AG08395 (cell line): ENCODE results near the gene KCTD8.
A peak's percentile ranks its signal among the peaks of the same experiment; 100 is the strongest.

Experiments
- DNase-seq: peaks from one replicate; pipeline ENCODE4 v3.0.0; 2012; ENCODE audit warnings: mixed read lengths, low spot score

KCTD8 gene

DNA sequence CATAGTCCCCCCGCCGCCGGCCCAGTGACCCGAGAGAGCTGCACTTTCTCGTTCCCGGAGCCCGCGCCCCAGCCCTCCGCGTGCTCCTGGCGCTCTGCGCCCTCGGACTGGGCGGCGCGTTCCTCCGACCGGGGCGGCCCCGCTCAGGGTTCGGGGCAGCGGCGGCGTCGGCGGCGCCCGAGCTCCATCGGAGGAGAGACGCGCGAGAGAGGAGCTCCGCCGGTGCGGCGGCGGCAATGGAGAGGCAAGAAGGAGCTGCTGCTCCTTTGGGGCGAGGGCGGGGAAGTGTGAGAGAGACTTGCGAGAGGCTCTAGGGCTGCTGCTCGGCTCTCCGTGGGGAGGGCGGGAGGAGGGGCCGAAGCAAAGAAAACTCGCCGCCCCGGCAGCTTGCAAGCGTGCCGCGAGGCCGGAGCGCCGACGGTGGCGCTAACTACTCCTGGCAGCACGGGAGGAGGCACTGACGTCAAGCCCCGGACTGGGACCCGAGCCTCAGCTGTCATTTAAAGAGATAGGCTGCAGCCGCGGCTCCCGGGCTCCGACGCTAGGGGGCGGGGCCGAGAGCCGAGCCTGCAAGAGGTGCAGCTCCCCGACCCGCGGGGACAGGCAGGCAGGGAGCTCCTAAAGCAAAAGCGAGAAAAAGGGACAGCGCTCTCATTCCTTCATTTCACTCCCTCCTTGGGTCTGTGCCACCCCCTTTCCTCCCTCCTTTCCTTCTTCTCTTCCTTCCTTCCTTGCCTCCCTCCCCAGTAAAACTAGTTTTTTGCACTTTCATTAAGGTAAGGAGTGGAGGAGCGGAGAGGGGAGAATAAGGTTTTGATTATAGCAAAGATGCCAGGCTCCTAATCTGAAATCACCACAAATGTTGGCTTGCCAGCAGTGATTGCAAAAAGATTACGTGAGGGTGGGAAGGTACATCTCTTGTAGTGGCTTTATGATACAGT lies at the start of gene KCTD8:
KCTD8 (minus strand) TSS at position 289 of the 941 bp plus-strand sequence.
- DNase-seq: peak; percentile 58

DNA sequence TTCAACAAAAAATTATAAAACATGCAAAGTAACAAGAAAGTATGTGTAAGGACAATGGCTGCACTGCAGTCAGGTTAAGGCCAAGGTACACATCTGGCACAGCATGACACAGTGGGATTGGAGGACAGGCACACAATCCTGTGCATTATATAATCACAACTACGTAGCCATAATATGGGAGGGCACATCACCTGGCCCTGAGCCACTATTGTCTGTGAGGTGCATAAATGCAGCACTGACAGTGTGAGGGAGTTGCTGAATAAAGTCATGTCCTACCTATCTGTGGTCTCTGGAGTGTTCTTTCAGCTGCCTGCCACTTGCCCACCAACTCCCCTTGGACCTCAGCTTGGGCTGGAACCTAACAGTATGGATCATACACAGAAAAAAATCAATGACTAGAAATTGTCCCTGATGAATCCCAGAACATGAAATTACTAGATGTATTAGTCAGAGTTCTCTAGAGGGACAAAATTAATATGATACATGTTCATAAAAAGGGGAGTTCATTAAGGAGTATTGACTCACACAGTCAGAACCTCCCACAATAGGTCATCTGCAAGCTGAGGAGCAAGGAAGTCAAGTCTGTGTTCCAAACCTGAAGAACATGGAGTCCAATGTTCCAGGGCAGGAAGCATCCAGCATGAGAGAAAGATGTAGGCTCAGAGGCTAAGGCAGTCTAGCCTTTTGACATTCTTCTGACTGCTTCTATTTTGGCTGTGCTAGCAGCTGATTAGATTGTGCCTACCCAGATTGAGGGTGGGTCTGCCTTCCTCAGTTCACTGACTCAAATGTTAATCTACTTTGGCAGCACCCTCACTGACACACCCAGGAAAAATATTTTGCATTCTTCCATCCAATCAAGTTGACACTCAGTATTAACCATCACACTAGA lies 46.4 kb upstream of the KCTD8 start:
- DNase-seq: no peak

DNA sequence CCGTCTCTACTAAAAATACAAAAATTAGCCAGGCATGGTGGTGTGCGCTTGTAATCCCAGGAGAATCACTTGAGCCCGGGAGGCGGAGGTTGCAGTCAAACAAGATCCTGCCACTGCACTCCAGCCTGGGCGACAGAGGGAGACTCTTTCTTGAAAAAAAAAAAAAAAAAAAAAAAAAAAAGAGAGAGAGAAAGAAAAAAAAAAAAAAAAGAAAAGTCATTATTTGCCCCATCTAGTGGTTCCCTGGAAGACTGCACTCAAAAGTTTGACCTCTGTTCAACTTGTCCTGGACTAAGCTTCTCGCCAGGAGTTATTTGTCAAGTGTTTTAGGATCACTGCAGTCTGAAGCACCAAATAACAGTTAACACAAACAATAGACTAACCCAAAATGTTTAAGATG lies 45.3 kb upstream of the KCTD8 start:
- DNase-seq: no peak

DNA sequence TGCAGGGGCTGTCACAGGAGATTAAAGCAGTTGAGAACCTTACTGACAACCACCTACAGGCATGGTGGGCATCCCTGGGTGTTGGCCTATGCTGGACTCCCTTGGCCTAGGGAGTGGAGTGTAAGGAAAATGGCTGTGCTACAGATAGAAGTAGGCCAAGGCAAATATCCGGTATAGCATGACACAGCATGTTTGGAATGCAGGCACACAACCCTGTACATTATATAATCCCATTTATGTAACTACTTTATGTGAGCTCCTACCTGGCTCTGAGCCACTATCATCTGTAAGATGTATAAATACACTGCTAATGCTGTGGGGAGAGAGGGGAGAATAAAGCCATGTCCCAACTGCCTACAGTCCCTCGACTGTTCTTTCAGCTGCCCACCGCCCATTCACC lies 38.7 kb upstream of the KCTD8 start:
- DNase-seq: no peak

DNA sequence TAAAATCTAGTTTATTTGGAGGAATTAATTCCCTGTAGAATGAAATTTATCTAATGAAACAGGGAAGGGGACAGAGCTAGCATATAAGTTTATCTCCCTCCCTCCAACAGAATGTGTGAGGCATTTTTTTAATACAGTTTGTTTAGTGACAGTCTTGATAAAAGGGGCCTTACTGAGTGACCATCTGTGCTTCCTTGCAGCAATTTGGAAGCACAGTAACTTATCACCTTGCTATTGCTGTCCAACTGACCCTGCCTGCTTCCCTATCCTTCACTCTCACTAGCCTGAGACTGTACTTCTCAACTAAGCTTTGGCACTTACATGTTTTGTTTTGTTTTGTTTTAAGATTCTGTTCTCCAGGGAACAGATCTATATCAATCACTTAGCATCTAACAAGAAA lies 31.1 kb upstream of the KCTD8 start:
- DNase-seq: no peak

DNA sequence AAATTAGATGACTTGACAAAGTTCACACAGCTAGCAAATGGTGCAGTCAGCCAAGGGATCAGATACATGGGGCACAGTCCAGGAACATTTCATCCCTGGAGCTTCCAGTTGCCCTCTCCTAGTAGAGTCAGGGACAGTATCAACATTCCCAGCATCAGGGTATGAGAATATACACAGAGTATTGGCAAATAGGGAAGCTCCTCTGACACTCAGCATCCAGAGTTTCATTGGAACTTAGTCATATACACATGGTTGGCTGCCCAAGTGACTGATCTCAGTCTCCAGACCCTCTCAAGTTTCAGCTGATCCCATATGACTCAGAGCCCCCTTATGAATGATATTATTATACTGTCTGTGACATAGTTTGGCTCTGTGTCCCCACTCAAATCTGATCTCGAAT lies 13.7 kb upstream of the KCTD8 start:
- DNase-seq: no peak

DNA sequence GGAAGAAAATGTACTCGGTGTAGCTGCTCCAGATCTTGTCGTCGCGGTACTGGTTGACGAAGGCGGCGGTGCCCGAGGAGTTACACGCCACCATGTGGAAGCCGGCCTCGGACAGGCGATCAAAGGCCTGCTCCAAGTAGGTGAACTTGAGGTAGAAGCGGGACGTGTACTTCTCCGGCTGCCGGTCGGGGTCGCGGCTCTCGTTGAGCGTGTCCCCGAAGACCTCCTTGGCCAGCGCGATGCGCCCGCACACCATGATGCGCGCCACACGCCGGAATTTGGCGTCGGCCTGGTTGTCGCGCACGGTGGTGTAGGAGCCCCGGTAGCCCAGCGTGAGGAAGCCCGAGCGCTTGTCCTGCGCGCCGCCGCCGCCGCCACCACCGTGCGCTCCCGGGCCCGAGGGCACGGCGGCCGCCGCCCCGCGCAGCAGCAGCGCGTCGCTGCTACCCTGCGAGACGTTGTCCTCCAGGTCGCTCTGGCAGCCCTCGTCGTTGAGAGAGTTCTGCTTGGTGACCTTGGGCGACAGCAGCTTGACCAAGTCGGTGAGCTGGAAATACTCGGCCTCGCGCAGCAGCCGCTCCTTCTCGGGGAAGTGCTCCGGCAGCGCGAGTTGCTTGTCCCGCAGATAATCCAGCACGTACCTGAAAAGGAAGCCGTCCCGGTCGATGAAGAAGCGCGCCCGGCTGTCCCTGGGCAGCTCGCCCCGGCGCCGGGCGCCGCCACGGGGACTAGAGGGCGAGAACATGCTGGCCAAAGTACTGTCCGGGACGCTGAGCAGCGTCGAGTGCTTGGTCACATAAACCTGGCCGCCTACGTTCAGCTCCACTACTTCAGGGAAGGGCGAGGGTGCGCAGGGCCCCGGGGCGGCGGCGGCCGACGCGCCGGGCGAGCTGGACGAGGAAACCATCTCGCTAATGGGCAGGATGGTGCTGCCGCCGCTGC lies 775 bp downstream of the KCTD8 start:
- DNase-seq: no peak

DNA sequence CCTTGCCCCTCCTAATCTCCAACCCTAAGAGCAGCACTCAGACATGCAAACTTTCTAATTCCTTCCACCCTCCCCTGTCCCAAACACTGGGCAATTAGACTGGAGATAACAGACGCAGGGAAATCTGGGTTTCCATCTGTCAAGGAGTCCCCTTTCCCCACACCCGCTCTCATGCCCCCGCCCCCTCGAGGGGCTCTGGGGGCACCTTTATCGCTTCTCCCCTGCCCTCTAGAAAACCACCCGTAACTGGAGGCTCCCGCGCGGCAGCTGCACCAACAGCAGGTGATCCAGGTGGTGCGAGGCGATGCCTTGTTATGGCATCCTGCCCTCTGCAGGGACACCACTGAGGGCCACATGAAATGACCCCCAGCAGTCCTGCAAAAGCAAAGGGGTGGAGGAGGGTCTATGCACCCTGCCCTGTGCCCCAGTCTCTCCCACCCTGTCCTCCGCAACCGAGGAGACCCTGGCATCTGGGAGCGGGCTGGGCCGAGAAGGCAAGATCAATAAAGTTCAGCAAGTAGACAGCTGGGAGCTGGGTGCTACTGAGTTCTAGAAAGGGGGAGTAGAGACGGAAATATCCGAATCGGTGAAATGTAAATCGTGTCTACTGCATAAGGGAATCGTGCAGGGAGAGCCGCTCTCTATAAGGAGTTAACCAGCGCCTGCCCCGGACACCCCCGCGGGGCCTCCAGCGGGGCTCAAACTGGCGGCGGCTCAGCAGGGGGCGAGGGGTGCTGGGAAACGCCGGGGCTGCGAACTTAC lies 1.6 kb downstream of the KCTD8 start:
- DNase-seq: no peak

DNA sequence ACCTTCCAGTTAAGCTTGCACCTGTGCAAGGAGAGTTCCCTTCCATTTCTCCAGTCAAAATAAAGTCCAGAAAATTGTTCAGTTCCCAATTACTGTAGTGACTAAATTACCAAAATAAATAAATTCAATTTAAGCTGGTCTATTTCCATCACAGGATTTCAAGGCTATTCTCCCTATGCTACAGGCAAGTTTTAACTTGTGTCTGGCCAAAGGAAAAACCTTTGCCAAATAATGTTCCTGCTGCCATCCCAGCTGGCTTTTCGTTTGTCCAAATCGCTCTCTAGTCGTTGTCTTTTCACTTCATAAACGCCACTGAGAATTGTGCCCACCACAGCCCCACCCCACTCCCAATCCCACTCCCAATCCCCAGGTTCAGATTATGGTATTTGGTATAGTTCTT lies 2.4 kb downstream of the KCTD8 start:
- DNase-seq: no peak

DNA sequence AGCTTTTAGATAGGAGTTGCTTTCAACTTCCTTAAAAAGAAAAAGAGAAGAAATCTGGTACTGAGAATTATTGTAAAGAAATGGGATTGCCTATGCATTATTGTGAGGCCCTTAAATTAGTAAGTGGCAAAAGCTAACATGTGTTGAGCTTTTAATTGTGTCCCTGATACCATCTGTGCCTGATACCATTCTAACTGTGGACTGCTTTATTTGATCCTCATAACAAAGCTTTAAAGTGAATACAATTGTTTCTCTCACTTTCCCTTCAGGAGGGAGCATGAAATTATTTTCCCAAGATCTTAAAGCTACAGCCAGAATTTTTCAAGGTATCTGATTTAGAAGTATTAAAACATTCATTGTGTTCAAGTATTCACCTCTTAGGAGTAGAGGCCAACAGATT lies 9.9 kb downstream of the KCTD8 start:
- DNase-seq: no peak

DNA sequence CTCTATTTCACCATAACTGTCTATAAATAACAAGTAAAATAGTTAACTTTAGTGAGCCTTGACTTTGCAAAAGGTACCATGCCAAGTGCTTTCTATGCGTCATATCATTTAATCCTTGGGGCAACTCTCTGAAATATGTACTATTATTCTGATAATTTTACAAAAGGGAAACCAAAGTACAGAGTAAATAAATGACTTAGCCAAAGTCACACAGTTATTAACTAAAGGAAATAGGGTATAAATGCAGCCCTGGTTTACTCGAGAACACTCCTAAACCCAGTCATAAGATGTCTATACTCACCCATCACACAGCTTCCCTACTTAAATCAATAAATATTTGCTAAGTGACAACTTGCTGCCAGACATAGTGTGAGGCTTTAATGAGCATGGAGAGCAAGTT lies 14.4 kb downstream of the KCTD8 start:
- DNase-seq: no peak

DNA sequence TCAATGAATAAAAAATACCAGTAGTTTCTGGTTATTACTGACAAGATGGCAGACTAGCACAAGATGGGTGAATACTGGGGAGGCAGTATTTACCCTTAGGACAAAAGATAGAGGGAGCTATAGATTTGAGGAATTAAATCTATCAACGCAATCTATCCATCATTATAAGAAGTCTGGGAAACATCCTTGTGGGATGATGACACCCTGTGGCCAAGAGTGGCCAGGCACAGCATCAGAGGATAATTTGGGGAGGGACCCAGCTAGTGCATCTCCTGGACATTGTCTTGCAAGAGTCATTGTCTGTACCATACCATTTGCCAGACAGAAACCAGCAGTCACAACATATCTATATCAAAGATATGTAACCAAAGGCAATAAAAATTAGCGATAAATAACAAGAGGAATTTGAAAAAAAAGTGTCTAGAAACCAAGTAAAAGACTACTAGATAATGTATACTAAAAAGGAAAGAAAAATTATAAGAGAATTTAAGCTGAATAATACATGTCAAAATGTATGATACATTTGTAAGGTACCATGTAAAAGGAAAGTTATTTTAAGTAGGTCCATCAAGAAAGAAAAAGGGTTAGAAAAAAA lies 22.9 kb downstream of the KCTD8 start:
- DNase-seq: no peak

DNA sequence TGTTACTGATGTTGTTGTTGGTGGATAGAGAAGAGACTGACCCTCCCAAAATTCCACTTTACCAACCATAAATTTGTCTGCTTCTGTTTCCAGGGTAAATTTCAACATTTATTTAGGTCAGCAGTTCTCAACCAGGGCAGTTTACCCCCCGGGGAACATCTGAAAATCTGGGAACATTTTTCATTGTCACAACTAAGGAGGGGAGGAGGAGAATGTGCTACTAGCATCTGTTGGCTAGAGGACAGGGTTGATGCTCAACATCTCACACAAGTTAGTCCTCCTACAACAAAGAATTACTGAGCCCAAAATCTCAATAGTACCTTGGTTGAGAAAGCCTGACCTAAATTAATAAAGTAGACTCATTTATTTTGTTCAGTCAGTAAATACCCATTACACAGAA lies 25.7 kb downstream of the KCTD8 start:
- DNase-seq: no peak

DNA sequence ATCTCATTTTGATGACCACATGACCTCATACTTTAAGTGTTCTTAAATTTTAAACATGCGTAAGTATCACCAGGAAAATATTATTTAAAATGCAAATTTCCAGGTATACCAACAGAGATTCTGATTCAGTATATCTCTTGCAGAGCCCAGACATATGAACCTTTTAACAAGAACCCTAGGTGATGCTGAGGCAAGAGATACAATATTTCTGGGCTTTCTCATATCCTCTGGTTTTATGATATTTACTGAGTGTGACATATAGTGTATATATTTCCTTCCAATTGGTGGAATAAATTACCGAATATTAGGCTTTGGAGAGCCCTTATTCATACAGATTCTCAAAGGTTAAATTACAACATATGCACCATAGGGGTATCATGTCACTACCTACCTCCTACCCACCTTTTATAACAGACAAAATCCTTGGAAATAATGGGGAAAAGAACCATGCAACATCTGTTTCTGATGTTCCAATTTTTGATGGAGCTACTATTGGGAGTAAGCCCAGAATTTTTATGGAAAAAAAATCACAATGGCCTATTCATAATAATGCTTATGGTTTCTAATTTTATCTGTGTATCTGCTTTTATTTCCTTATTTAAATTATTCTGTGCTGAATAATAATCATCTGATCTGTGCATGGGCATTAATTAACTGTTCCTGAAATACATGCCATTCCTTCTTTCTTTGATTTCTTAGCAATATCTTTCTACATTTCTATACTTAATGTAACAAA lies 27.1 kb downstream of the KCTD8 start:
- DNase-seq: no peak

DNA sequence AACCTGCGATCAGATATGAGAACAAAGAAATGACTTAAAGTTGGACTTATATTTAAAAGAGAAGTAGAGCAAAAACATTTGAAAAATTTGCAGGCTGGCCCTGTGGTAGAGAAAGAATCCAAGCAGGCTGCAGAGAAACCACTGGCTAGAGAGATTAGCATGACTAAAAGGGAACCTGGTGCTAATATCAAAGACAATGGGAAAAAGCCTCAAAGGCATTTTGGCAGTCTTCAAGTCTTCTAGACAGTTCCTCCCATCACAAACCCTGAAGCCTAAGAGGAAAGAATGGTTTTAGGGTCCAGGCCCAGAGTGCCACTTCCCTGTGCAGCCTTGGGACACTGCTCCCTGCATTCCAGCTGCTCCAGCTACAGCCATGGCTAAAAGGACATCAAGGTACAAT lies 33.4 kb downstream of the KCTD8 start:
- no peak for DNase-seq

DNA sequence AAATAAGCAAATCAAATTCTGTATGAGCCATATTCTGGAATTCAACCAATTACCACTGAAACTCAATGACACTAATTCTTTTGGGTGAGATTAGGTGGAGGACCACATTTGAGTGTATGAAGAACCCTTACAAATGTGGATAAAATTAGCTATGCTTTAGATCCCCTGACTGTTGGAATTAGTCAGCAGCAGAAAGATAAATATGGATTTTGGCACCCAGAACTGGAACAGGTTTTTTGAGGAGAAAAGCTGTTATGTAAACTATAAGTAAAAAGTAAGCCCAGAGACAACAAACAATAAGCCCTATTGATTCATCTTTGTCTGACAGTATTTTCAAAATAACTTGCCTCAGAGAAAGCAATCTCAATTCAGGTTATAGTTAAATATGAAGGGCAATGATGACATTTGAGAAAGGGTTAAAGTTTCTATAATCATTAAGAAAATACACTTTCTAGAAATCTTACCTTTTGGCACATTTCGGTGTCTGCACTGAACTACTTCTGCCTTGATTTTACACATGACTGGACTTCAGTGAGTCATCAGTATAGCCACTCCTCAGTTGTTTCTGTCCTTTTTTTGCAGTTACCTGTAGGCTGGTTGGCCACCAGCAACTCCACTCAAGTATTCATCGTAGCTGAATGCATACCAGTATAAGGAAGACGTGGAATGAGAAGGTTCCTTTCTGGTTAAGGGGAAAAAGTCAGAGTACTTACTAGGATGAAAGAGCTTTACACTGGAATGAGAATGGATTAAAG lies 80.0 kb downstream of the KCTD8 start:
- no peak for DNase-seq

DNA sequence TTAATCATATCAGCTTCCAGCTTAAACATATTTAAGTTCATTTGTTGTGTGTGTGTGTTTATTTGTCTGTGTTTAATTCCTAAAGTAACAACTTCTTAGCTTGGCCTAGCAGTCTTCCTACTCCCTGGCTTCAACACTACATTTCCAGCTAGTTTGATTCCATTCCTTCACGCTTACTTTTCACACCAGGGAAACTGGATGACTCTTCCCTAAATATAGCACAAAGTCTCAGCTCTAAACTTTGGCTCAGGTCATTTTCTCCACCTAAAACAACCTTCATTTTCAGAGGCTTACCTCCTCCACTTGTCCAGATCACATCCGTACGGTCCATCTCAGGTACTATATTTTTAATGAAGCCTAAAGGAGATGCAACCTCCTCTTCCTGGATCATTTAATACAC lies 94.4 kb downstream of the KCTD8 start:
- DNase-seq: no peak

DNA sequence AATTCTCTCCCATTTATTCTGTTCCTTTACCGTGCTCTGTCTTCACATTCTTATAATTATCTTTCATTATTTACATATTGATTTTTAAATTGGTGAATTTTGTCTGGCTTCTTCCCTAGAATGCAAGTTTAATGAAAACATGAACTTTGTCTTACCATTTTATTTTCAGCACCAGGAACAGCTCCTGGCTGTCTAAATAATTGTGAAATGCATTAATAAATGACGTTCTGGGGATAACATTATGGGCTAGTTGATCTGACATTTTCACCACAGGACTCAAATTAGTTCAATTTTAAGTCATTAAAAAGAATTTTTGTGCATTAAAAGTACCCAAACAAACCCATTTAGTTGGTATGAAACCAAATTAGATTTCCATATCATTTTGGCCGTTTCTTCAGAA lies 97.5 kb downstream of the KCTD8 start:
- DNase-seq: no peak

DNA sequence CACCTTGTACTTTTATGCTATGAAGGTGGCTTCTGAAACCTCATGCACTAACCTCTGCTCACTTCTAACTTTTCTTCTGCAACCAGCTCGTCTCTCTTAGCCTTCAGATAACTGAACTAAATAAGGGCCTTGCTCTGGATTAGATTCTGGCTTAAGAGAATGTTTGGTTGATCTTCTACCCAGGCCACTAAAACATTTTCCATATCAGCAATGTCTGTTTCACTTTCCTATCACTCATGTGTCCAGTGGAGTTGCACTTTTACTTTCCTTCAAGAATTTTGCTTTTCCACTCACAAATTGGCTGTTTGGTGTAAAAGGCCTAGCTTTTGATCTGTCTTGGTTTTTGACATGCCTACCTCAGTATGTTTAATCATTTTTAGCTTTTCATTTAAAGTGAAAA lies 105.8 kb downstream of the KCTD8 start:
- no peak for DNase-seq
